Endothelial cell of umbilical vein (primary cell): ENCODE measurements around the gene CDC42EP4. TPM values are rescaled to one million over a fixed set of nuclear protein-coding genes. Genes with fewer than 3 reads are reported as not detected.

Source experiments
- BruUV-seq: library from RNA; stranded (reverse); fragments of 400-500 nt; replicated peaks from 2 replicates; lab custom pipeline; 2021; lab: Mats Ljungman, UMichigan
- CTCF ChIA-PET: fragments of 300-600, 350-600 bp; sonication (Branson Sonifier 250); formaldehyde crosslinking; loops from one replicate; lab custom pipeline; 2021; ENCODE audit warnings: antibody characterized with exemption, inconsistent platforms; lab: Charles Lee
- POLR2A ChIA-PET: fragments of 300-600, 350-600 bp; sonication (Branson Sonifier 250); formaldehyde crosslinking; loops from one replicate; lab custom pipeline; 2021; ENCODE audit warnings: antibody characterized with exemption, inconsistent platforms; lab: Charles Lee
- DNase-seq: peaks from one replicate; pipeline ENCODE4 v3.0.0-alpha.2; 2011; ENCODE audit warnings: low read depth, low spot score
- FAIRE-seq: peaks from 2 replicates; lab custom pipeline; 2011; peaks lifted over from hg19 to GRCh38; lab: Jason Lieb, UNC
- H2AFZ ChIP-seq: 2 replicates; pipeline ENCODE4 v1.6.0; 2012; ENCODE audit warnings: low read depth, low read length, control low read depth, inconsistent platforms
- H3K27ac ChIP-seq: 2 replicates; pipeline ENCODE4 v1.5.1; 2011; ENCODE audit warnings: low read depth, mild to moderate bottlenecking, control low read depth, low read length, moderate library complexity; ENCODE audit not compliant: insufficient read depth
- H3K27me3 ChIP-seq, 2 experiments: 2 replicates each; pipeline versions ENCODE4 v1.6.0 to v1.6.1; 2011; ENCODE audit warnings: low read length in 2 of 2, mixed read lengths in 1 of 2; ENCODE audit not compliant: control insufficient read depth in 2 of 2, insufficient read depth in 2 of 2
- H3K36me3 ChIP-seq, 2 experiments: 2 replicates in 1 of 2; 3 replicates in 1 of 2; pipeline ENCODE4 v1.5.1; 2011; ENCODE audit warnings: low read length in 2 of 2, mild to moderate bottlenecking in 1 of 2, moderate library complexity in 1 of 2; ENCODE audit not compliant: control insufficient read depth in 2 of 2, insufficient read depth in 2 of 2; ENCODE audit errors: extremely low read depth in 1 of 2
- H3K4me1 ChIP-seq: 3 replicates; pipeline ENCODE4 v1.5.1; 2011; ENCODE audit warnings: mild to moderate bottlenecking, low read length; ENCODE audit not compliant: control insufficient read depth, insufficient read depth; ENCODE audit errors: extremely low read depth
- H3K4me2 ChIP-seq: 2 replicates; pipeline ENCODE4 v1.6.1; 2011; ENCODE audit warnings: low read length, control low read depth, mixed read lengths; ENCODE audit not compliant: insufficient read depth
- H3K4me3 ChIP-seq, 3 experiments: fragments of 200-600 bp in 1 of 3; sonication (generic), shearing (Covaris generic) in 1 of 3; replicated peaks in 1 of 3; 2 replicates each; pipeline ENCODE4 v1.5.1; 2011 to 2016; ENCODE audit warnings: control low read depth in 3 of 3, low read length in 3 of 3, mild to moderate bottlenecking in 2 of 3, inconsistent platforms in 1 of 3, low read depth in 1 of 3, moderate library complexity in 1 of 3; ENCODE audit not compliant: insufficient read depth in 1 of 3
- H3K79me2 ChIP-seq: 2 replicates; pipeline ENCODE4 v1.6.0; 2012; ENCODE audit warnings: low read length, inconsistent platforms; ENCODE audit not compliant: control insufficient read depth, insufficient read depth
- H3K9ac ChIP-seq: replicated peaks from 2 replicates; pipeline ENCODE3; 2011; ENCODE audit warnings: low read length, control low read depth; ENCODE audit not compliant: insufficient read depth; ENCODE audit errors: extremely low read depth
- H3K9me1 ChIP-seq: replicated peaks from 3 replicates; pipeline ENCODE4 v1.6.0; 2011; ENCODE audit warnings: mild to moderate bottlenecking, low read length; ENCODE audit not compliant: control insufficient read depth, insufficient read depth; ENCODE audit errors: extremely low read depth
- H3K9me3 ChIP-seq: replicated peaks from 2 replicates; pipeline ENCODE4 v1.5.1; 2012; ENCODE audit warnings: low read length, inconsistent platforms; ENCODE audit not compliant: control insufficient read depth, insufficient read depth
- H4K20me1 ChIP-seq: replicated peaks from 2 replicates; pipeline ENCODE3; 2011; ENCODE audit warnings: mild to moderate bottlenecking, low read length; ENCODE audit not compliant: control insufficient read depth, insufficient read depth; ENCODE audit errors: extremely low read depth
- CTCF ChIP-seq, 2 donors: IDR thresholded peaks; 1 replicate in 1 of 2; 2 replicates in 1 of 2; pipeline ENCODE4 v1.5.1; 2011; ENCODE audit warnings: low read length in 2 of 2, mild to moderate bottlenecking in 2 of 2, moderate library complexity in 2 of 2, control low read depth in 1 of 2, inconsistent platforms in 1 of 2, low read depth in 1 of 2; ENCODE audit not compliant: insufficient read depth in 1 of 2; ENCODE audit errors: extremely low read depth in 1 of 2
- EZH2 ChIP-seq: IDR thresholded peaks from 2 replicates; pipeline ENCODE4 v1.6.1; 2012; ENCODE audit warnings: borderline replicate concordance, low read depth, mild to moderate bottlenecking, moderate library complexity, low read length, inconsistent platforms; ENCODE audit not compliant: severe bottlenecking
- FOS ChIP-seq: IDR thresholded peaks from 2 replicates; pipeline ENCODE4 v1.6.1; 2011; ENCODE audit warnings: mild to moderate bottlenecking, low read length, moderate library complexity, borderline replicate concordance; ENCODE audit not compliant: insufficient read depth
- GATA2 ChIP-seq: IDR thresholded peaks from 2 replicates; pipeline ENCODE4 v1.7.0; 2011; ENCODE audit warnings: low read depth, mild to moderate bottlenecking, moderate library complexity, mixed read lengths, low read length; ENCODE audit not compliant: insufficient read length, insufficient read depth
- JUN ChIP-seq: IDR thresholded peaks from 2 replicates; pipeline ENCODE4 v1.6.1; 2011; ENCODE audit warnings: borderline replicate concordance, low read depth; ENCODE audit not compliant: insufficient read length, insufficient read depth
- MAX ChIP-seq: IDR thresholded peaks from 2 replicates; pipeline ENCODE4 v1.6.1; 2011; ENCODE audit not compliant: insufficient read depth, insufficient read length
- MYC ChIP-seq: IDR thresholded peaks from one replicate; pipeline ENCODE4 v1.6.1; 2011; ENCODE audit warnings: mild to moderate bottlenecking, low read depth, low read length
- POLR2A ChIP-seq: IDR thresholded peaks from 2 replicates; pipeline ENCODE4 v1.6.1; 2012; ENCODE audit warnings: low read depth, mild to moderate bottlenecking, control low read depth, low read length
- POLR2AphosphoS5 ChIP-seq: IDR thresholded peaks from 2 replicates; pipeline ENCODE4 v1.6.1; 2012; ENCODE audit warnings: low read depth, mild to moderate bottlenecking, control low read depth, low read length, moderate library complexity; ENCODE audit not compliant: insufficient read depth
- dilution Hi-C: fragments of 300-500 bp; cut with MboI; formaldehyde crosslinking; loops from one replicate; pipeline ENCODE4 v1.15.0; 2019; ENCODE audit warnings: low sequenced_read_pairs; ENCODE audit not compliant: extremely low pct_ligation_motif_present
- intact Hi-C: fragments of 100-400 bp; cut with micrococcal nuclease; formaldehyde crosslinking; loops from one replicate; pipeline ENCODE4 v1.10.0; 2022
- polyA plus RNA-seq, 4 experiments: library from polyadenylated mRNA; depleted of rRNA in 3 of 4; stranded (reverse) in 3 of 4; unstranded in 1 of 4; fragments of >200 nt; gene quantifications; 2 replicates each; pipeline versions ENCODE4 v1.2.1 to v1.2.3, GENCODE V29; 2011 to 2012; ENCODE audit warnings: missing spikeins in 1 of 4
- total RNA-seq: library from RNA; stranded (reverse); gene quantifications from 2 replicates; pipeline ENCODE4 v1.2.3, GENCODE V29; 2021

Gene CDC42EP4
- total and polyA plus RNA-seq, 2 donors (not counting 3 experiments of a cell fraction or from before 2014, with no cell fraction given), result 11.4 to 19.6 TPM

- H4K20me1 ChIP-seq, result no peaks in the 10 kb centered on the region
- dilution Hi-C loops, result no loop called here
- H3K27ac ChIP-seq, result no peak overlapping the region
- no peak overlapping the region for H3K4me2 ChIP-seq
- H3K4me1 ChIP-seq, result peaks cover 5% of the 10 kb centered on the region
- no peaks in the 10 kb centered on the region for H3K36me3 ChIP-seq
- intact Hi-C loops, result loop anchor here (10.0 kb wide), 1 partner anchor 1429 kb away; the partner anchor contains the start of gene NHERF1
- H2AFZ ChIP-seq, result no peak overlapping the region
- FAIRE-seq (no peak), DNase-seq (no peak)
- ChIA-PET POLR2A (no interaction called here), CTCF (interaction anchor here (1.2 to 3.8 kb wide), 2 partner anchors 54 to 56 kb away, joined by 4 to 16 read pairs; no protein-coding TSS in a partner anchor)
- TF ChIP-seq MAX (no peak), MYC (no peak), JUN (no peak), CTCF (IDR thresholded peaks at IDR 0.05; ENCODE audit: extremely low read depth in 1 of 2, insufficient read depth in 1 of 2, low read depth in 1 of 2, low read length in 2 of 2) (no peak), POLR2AphosphoS5 (no peak), GATA2 (no peak), EZH2 (no peak), POLR2A (no peak), FOS (no peak)
- H3K9ac ChIP-seq, result no peak overlapping the region
- no peaks in the 10 kb centered on the region for H3K9me1 ChIP-seq
- BruUV-seq, result no TSS peak
- H3K4me3 ChIP-seq, result no peak overlapping the region
- peaks cover 2% of the 10 kb centered on the region in 2 experiments for H3K27me3 ChIP-seq
- H3K9me3 ChIP-seq, result no peaks in the 10 kb centered on the region
- H3K79me2 ChIP-seq, result peaks cover 5% of the 10 kb centered on the region
These were observed 3.7 kb upstream of the CDC42EP4 start for GRCh38 chr17:73315471-73315870.
